HEK293 (cell line): Measurements from ENCODE around the gene SAMD11.
A peak's percentile ranks its signal among the peaks of the same experiment; 100 is the strongest.

Source experiments
- AEBP2 ChIP-seq: fragments of 450-650 bp; formaldehyde crosslinking; IDR thresholded peaks from 2 replicates; pipeline ENCODE4 v1.5.1; 2016; ENCODE audit warnings: missing biosample characterization, missing genetic modification characterization, borderline replicate concordance
- BCL11A ChIP-seq: fragments of 450-650 bp; formaldehyde crosslinking; IDR thresholded peaks from 2 replicates; pipeline ENCODE4 v1.5.1; 2016; ENCODE audit warnings: low read depth, missing biosample characterization, missing genetic modification characterization
- GLIS1 ChIP-seq: fragments of 450-650 bp; formaldehyde crosslinking; IDR thresholded peaks from 2 replicates; pipeline ENCODE4 v1.5.1; 2016; ENCODE audit warnings: missing biosample characterization, missing genetic modification characterization
- KLF10 ChIP-seq: fragments of 450-650 bp; IDR thresholded peaks from 2 replicates; pipeline ENCODE4 v1.5.1; 2018; ENCODE audit warnings: missing biosample characterization, mild to moderate bottlenecking, missing genetic modification characterization
- KLF17 ChIP-seq: fragments of 450-650 bp; formaldehyde crosslinking; IDR thresholded peaks from 2 replicates; pipeline ENCODE4 v1.5.1; 2016; ENCODE audit warnings: missing biosample characterization, missing genetic modification characterization
- KLF8 ChIP-seq: fragments of 450-650 bp; formaldehyde crosslinking; IDR thresholded peaks from 2 replicates; pipeline ENCODE4 v1.5.1; 2016; ENCODE audit warnings: missing biosample characterization, missing genetic modification characterization
- SCRT2 ChIP-seq: fragments of 450-650 bp; formaldehyde crosslinking; IDR thresholded peaks from 2 replicates; pipeline ENCODE4 v1.5.1; 2016; ENCODE audit warnings: missing biosample characterization, missing genetic modification characterization
- SP3 ChIP-seq: fragments of 450-650 bp; formaldehyde crosslinking; IDR thresholded peaks from 2 replicates; pipeline ENCODE4 v1.5.1; 2016; ENCODE audit warnings: missing biosample characterization, missing genetic modification characterization
- TRIM28 ChIP-seq: IDR thresholded peaks from 2 replicates; pipeline ENCODE4 v1.6.1; 2011; ENCODE audit warnings: low read length, control low read depth, borderline replicate concordance
- ZBTB17 ChIP-seq: fragments of 450-650 bp; formaldehyde crosslinking; IDR thresholded peaks from 2 replicates; pipeline ENCODE4 v1.5.1; 2016; ENCODE audit warnings: missing biosample characterization, missing genetic modification characterization
- ZBTB48 ChIP-seq: fragments of 450-650 bp; formaldehyde crosslinking; IDR thresholded peaks from 2 replicates; pipeline ENCODE4 v1.5.1; 2016; ENCODE audit warnings: missing biosample characterization, missing genetic modification characterization
- ZBTB8A ChIP-seq: fragments of 450-650 bp; formaldehyde crosslinking; IDR thresholded peaks from 2 replicates; pipeline ENCODE4 v1.5.1; 2016; ENCODE audit warnings: missing biosample characterization, missing genetic modification characterization
- ZFP69B ChIP-seq: fragments of 450-650 bp; formaldehyde crosslinking; IDR thresholded peaks from 2 replicates; pipeline ENCODE4 v1.5.1; 2016; ENCODE audit warnings: missing biosample characterization, missing genetic modification characterization
- ZNF157 ChIP-seq: fragments of 450-650 bp; formaldehyde crosslinking; IDR thresholded peaks from 2 replicates; pipeline ENCODE4 v1.5.1; 2016; ENCODE audit warnings: missing biosample characterization, missing genetic modification characterization
- ZNF221 ChIP-seq: fragments of 450-650 bp; formaldehyde crosslinking; IDR thresholded peaks from 2 replicates; pipeline ENCODE4 v1.5.1; 2017; ENCODE audit warnings: missing biosample characterization, missing genetic modification characterization, borderline replicate concordance
- ZNF26 ChIP-seq: fragments of 450-650 bp; formaldehyde crosslinking; IDR thresholded peaks from 2 replicates; pipeline ENCODE4 v1.5.1; 2016; ENCODE audit warnings: missing biosample characterization, missing genetic modification characterization
- ZNF266 ChIP-seq: fragments of 450-650 bp; formaldehyde crosslinking; IDR thresholded peaks from 2 replicates; pipeline ENCODE4 v1.5.1; 2016; ENCODE audit warnings: missing biosample characterization, missing genetic modification characterization, low read depth
- ZNF311 ChIP-seq: fragments of 450-650 bp; formaldehyde crosslinking; IDR thresholded peaks from 2 replicates; pipeline ENCODE4 v1.5.1; 2017; ENCODE audit warnings: missing biosample characterization, missing genetic modification characterization, borderline replicate concordance
- ZNF366 ChIP-seq: fragments of 450-650 bp; formaldehyde crosslinking; conservative IDR thresholded peaks from 2 replicates; pipeline ENCODE4 v1.5.1; 2016; ENCODE audit warnings: missing biosample characterization, missing genetic modification characterization
- ZNF398 ChIP-seq: fragments of 450-650 bp; formaldehyde crosslinking; IDR thresholded peaks from 2 replicates; pipeline ENCODE4 v1.5.1; 2017; ENCODE audit warnings: missing biosample characterization, missing genetic modification characterization
- ZNF404 ChIP-seq: fragments of 450-650 bp; formaldehyde crosslinking; IDR thresholded peaks from 2 replicates; pipeline ENCODE4 v1.5.1; 2017; ENCODE audit warnings: missing biosample characterization, missing genetic modification characterization
- ZNF48 ChIP-seq: fragments of 450-650 bp; formaldehyde crosslinking; IDR thresholded peaks from 2 replicates; pipeline ENCODE4 v1.5.1; 2016; ENCODE audit warnings: missing biosample characterization, missing genetic modification characterization
- ZNF530 ChIP-seq: fragments of 450-650 bp; formaldehyde crosslinking; IDR thresholded peaks from 2 replicates; pipeline ENCODE4 v1.5.1; 2016; ENCODE audit warnings: low read depth, missing biosample characterization, missing genetic modification characterization
- ZNF548 ChIP-seq: fragments of 450-650 bp; formaldehyde crosslinking; IDR thresholded peaks from 2 replicates; pipeline ENCODE4 v1.5.1; 2016; ENCODE audit warnings: missing biosample characterization, missing genetic modification characterization
- ZNF558 ChIP-seq: fragments of 450-650 bp; formaldehyde crosslinking; IDR thresholded peaks from 2 replicates; pipeline ENCODE4 v1.5.1; 2016; ENCODE audit warnings: missing biosample characterization, missing genetic modification characterization
- ZNF560 ChIP-seq: fragments of 450-650 bp; formaldehyde crosslinking; IDR thresholded peaks from 2 replicates; pipeline ENCODE4 v1.5.1; 2017; ENCODE audit warnings: missing biosample characterization, missing genetic modification characterization, borderline replicate concordance
- ZNF621 ChIP-seq: fragments of 450-650 bp; formaldehyde crosslinking; IDR thresholded peaks from 2 replicates; pipeline ENCODE4 v1.5.1; 2017; ENCODE audit warnings: missing biosample characterization, missing genetic modification characterization
- ZNF645 ChIP-seq: fragments of 450-650 bp; formaldehyde crosslinking; IDR thresholded peaks from 2 replicates; pipeline ENCODE4; 2016; ENCODE audit warnings: missing biosample characterization, missing genetic modification characterization
- ZNF704 ChIP-seq: fragments of 450-650 bp; formaldehyde crosslinking; IDR thresholded peaks from 2 replicates; pipeline ENCODE4 v1.5.1; 2016; ENCODE audit warnings: missing biosample characterization, missing genetic modification characterization
- ZNF707 ChIP-seq: fragments of 450-650 bp; formaldehyde crosslinking; IDR thresholded peaks from 2 replicates; pipeline ENCODE4 v1.5.1; 2016; ENCODE audit warnings: missing biosample characterization, missing genetic modification characterization
- ZNF776 ChIP-seq: fragments of 450-650 bp; formaldehyde crosslinking; IDR thresholded peaks from 2 replicates; pipeline ENCODE4 v1.5.0; 2017; ENCODE audit warnings: missing biosample characterization, missing genetic modification characterization, borderline replicate concordance
- ZNF830 ChIP-seq: fragments of 450-650 bp; IDR thresholded peaks from 2 replicates; pipeline ENCODE4 v1.5.0; 2018; ENCODE audit warnings: missing biosample characterization, missing genetic modification characterization, low read depth, mild to moderate bottlenecking, moderate library complexity
- ZSCAN23 ChIP-seq: fragments of 450-650 bp; formaldehyde crosslinking; IDR thresholded peaks from 2 replicates; pipeline ENCODE4 v1.5.1; 2016; ENCODE audit warnings: missing biosample characterization, missing genetic modification characterization

Gene SAMD11

GRCh38 chr1:984476-984814 is 60.7 kb downstream of the SAMD11 start (continued):
- TF ChIP-seq ZNF404 (tag by site-specific recombination) = 0 out of 2 replicates have a peak, but pooled peaks have one; percentile 44
- TF ChIP-seq ZNF48 (tag by site-specific recombination) = no peak
- no peak for TF ChIP-seq GLIS1
- TF ChIP-seq ZFP69B = no peak
- no peak for TF ChIP-seq ZBTB17 (tag by site-specific recombination)
- no peak for TF ChIP-seq ZNF548 (tag by site-specific recombination)
- no peak for TF ChIP-seq SCRT2 (tag by site-specific recombination)
- TF ChIP-seq ZNF157 (tag by site-specific recombination) = no peak
- no peak for TF ChIP-seq ZNF830 (tag by site-specific recombination)
- no peak for TF ChIP-seq SP3
- peak; percentile 82 for TF ChIP-seq ZNF558 (tag by site-specific recombination)
- no peak for TF ChIP-seq ZNF398 (tag by site-specific recombination)
- peak; percentile 83 for TF ChIP-seq ZBTB8A (tag by site-specific recombination)
- TF ChIP-seq BCL11A (tag by site-specific recombination) = no peak
- TF ChIP-seq ZNF221 (tag by site-specific recombination) = no peak
- TF ChIP-seq KLF8 (tag by site-specific recombination) = no peak
- no peak for TF ChIP-seq ZNF776 (tag by site-specific recombination)
- TF ChIP-seq ZNF266 (tag by site-specific recombination) = peak; percentile 86
- TF ChIP-seq AEBP2 (tag by site-specific recombination) = peak; percentile 32; the same call in 1 of the 2 replicates
- no peak for TF ChIP-seq ZNF707 (tag by site-specific recombination)
- TF ChIP-seq ZBTB48 (tag by site-specific recombination) = no peak
- no peak for TF ChIP-seq ZNF26 (tag by site-specific recombination)
- no peak for TF ChIP-seq ZNF704 (tag by site-specific recombination)
- no peak for TF ChIP-seq TRIM28
- no peak for TF ChIP-seq ZNF311
- TF ChIP-seq ZNF645 (tag by site-specific recombination) = no peak
- peak; percentile 51; the same call in 1 of the 2 replicates for TF ChIP-seq ZNF560
- no peak for TF ChIP-seq ZNF621
- peak; percentile 26; the same call in 1 of the 2 replicates for TF ChIP-seq ZSCAN23 (tag by site-specific recombination)
- no peak for TF ChIP-seq KLF10 (tag by site-specific recombination)
- TF ChIP-seq ZNF366 (tag by site-specific recombination) = 0 out of 2 replicates have a peak, but pooled peaks have one; percentile 28
- 0 out of 2 replicates have a peak, but pooled peaks have one; percentile 46 for TF ChIP-seq ZNF530 (tag by site-specific recombination)
- TF ChIP-seq KLF17 (tag by site-specific recombination) = no peak
